HG03064 (cell line): ENCODE data around the gene MASP1.
"Not testable (repeated sequence)": the region's sequence is repeated elsewhere in the genome, so short reads cannot be mapped to it uniquely, and the experiment has no call there.

Experiments used
- ATAC-seq: cut with Tn5 transposase; IDR thresholded peaks from one replicate; pipeline ENCODE4 v1.9.1; 2021; ENCODE audit warnings: low read depth; ENCODE audit not compliant: unreplicated experiment

MASP1 gene

GRCh38 chr3:187265461-187265955 is 26.0 kb downstream of the MASP1 start:
- no peak for ATAC-seq

GRCh38 chr3:187264911-187265310 is 26.6 kb downstream of the MASP1 start:
- ATAC-seq: no peak

GRCh38 chr3:187264021-187264420 is 27.5 kb downstream of the MASP1 start:
- ATAC-seq: no peak

DNA sequence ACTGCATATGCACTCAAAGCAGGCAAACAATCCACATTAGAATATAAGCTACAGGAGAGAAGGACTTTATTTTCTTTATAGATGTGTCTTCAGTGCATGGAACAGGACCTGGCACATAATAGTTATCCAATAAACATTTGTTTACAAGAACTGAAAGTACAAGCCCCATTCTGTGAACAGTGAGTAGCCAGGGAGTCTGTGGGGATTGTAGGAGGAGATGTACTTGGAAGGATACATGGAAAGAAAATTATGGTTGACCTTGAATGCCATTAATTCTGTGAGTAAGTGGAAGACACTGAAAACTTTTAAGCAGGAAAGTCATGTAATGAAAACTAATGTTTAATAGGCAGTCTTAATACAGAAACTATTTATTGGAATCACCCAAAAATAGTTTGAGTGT is 28.3 kb downstream of the MASP1 start:
- no peak for ATAC-seq

- ATAC-seq: no peak
These were observed 29.2 kb downstream of the MASP1 start for GRCh38 chr3:187262360-187262759.

DNA sequence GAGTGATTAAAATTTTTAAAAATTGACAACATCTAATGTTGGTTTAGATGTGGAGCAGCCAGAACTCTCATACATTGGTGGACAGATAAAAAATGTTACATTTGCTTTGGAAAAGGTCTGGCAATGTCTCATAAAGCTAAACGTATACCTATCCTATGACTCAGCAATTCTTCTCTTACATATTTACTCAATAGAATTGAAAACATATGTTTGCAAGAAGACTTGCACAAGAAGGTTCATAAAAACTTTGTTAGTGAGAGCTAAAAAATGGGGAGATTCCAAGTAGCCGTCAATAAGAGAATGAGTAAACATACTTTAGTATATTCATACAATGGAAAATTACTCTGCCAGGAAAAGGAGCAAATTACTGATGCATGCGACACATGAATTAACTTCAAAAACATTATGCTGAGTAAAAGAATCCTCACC is 30.0 kb downstream of the MASP1 start:
- no peak for ATAC-seq

DNA sequence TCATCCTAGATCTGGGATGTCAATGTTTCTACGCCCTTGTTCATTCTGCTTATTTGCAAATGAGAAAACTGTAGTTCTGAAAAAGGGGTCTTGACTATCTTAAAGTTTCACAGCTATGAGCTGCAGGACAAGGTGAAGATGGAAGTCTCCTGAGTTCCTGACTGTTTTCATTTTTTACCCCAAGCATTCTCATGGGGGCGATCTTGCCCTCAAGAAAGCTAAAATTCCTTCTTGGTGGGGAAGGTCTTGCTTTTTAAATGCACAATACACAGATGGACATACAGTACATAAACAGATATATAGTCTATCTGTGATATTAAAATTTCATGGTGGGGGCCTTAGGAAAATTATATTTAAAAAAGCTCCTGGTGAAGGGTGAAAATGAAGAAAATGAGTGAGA is 32.4 kb downstream of the MASP1 start:
- ATAC-seq: no peak

DNA sequence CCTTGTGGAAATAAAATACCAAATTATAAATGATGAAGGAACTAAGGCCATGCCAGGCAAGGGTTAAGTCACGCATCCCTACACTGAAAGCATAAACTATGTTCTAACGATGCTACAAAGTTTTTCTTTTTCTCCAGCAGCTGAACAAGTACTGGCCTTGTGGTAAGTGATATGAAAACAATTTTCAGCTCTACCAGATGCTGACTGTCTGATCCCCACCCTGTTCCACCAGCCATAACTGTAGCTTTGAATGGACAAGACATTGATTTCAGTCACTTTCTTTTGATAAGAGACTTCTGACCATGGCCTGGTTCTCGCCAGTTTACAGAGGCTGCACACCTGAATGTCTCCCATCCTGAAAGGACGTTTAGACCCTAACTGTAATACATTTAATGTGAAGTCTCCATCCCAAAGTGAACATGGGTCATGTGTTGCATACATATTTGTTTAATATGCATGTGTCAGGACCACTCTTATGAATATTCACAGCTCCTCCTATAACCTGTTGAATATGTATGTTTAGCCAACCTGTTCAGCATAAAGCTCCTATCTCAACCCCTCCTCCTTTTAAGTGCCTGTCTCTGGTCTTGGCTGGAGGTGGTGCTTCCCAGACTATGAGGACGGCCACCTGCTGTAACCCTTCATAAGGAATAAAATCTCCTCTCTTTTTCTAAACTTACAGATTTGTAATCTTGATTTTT is 33.4 kb downstream of the MASP1 start:
- no peak for ATAC-seq

GRCh38 chr3:187257471-187257870 is 34.1 kb downstream of the MASP1 start:
- no peak for ATAC-seq

- ATAC-seq: no peak
These were observed 35.4 kb downstream of the MASP1 start for GRCh38 chr3:187256051-187256616.

DNA sequence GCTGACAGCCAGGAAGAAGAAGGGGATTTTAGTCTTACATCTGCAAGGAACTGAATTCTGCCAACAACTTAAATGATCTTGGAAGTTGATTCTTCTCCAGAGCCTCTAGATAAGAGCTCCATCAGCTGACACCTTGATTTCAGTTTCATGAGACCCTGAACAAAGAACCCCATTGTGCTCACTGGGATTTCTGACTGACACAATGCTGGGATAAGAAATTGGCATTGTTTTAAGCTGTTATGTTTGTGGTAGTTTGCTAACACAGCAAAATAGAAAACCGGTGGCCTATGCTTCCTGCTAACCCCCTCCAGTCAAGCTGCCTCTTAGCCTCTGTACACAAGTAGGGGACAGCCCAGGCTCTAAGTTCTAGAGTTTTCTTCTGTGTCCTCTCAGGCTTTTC is 36.2 kb downstream of the MASP1 start:
- ATAC-seq: no peak

GRCh38 chr3:187252311-187252710 is 39.2 kb downstream of the MASP1 start:
- no peak for ATAC-seq

- ATAC-seq: no peak
These were observed 39.9 kb downstream of the MASP1 start for GRCh38 chr3:187251599-187251998.

DNA sequence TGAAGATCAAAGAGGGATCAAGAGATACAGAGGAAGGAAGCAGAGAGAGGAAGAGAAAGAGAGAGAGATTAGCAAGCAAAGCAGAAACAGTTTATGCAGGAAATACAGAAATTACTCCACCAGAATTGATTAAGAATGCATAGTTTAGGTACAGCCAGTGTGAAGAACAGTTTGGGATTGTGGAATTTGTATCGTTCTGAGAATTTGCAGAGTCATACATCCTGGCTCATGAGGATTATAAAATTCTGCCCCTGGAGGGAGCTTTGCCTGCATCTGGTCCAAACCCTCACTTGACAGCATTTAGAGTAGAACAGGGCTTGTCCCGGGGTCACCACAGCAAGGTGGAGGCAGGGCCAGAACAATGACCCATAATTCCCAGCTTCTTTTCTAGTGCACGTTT is 44.1 kb downstream of the MASP1 start:
- ATAC-seq: no peak

GRCh38 chr3:187243933-187244524 is 47.5 kb downstream of the MASP1 start:
- ATAC-seq: no peak

GRCh38 chr3:187242900-187243299 is 48.6 kb downstream of the MASP1 start:
- no peak for ATAC-seq

DNA sequence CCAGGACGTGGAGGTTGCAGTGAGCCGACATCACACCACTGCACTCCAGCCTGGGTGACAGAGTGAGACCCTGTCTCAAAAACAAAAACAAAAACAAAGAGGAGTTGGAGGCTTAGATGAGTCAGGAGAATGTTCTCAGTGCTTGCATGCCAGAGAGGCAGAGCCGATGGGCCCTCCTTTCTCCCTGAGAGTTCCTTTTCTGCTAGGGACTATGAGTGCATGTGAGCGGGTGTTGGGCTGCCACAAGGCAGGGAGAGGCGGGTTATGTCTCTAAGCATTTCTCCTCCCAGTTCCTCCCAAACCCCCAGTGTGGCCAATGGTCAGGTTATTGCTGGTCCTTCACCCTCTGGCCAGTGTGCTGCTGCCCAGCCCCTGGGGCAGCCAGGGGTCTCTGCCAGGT is 49.1 kb downstream of the MASP1 start:
- no peak for ATAC-seq

DNA sequence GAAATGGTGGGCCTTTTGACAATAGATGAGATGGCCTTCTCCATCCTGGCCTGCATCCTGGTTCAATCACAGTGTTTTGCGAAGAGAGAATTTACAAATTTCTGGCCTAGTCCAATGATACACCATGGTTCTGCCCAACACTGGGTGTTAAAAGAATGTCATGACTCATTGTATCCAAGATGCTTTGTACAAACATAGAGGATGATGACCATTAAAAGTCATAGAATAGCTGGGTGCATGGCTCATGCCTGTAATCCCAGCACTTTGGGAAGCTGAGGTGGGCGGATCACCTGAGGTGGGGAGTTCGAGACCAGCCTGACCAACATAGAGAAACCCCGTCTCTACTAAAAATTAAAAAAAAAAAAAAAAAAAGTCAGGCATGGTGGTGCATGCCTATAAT is 52.7 kb downstream of the MASP1 start:
- not testable (repeated sequence) for ATAC-seq

DNA sequence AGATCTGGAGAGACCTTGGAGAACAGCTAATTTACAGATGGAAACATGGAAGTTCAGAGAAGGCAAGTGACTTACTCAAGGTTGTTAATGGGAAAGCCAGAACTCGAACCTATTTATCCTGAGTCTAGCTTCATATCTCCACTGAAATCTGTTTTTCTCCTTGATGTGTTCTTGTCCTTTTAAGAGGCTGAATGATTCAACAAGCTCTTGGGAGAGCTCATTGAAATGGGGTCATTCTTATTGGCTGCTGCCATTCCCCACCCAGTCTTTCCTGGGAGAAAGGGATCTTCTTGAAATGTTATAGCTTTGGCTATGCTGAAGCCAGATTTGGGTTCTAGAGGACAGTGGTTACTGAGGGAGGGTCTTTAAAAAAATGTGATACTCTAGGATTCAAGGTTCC is 53.3 kb downstream of the MASP1 start:
- ATAC-seq: no peak

DNA sequence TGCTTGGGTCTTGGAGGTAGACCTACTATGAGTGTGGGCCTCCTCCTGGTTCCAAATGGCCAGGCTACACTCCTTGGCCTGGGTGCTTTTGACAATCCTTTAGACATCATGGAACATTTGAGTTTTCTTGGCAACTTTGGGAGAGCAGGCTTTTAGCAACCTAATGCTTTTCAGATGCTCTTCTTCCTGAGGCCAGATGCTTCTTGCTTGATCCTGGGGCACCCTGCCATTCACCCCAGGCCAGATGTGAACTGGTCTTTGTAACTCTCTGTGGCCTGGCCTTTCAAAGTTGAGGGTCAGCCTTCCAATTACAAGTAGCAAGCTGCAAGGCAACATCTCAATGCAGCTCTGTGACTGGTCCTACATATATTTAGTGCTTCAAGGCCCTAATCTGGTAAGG is 53.8 kb downstream of the MASP1 start:
- ATAC-seq: no peak

GRCh38 chr3:187236962-187237361 is 54.6 kb downstream of the MASP1 start:
- no peak for ATAC-seq

GRCh38 chr3:187230011-187230410 is 61.5 kb downstream of the MASP1 start:
- no peak for ATAC-seq
